HG03159 (cell line): ENCODE measurements around the gene FBXL20.
A peak's percentile ranks its signal among the peaks of the same experiment; 100 is the strongest.
"Not testable (repeated sequence)": the region's sequence is repeated elsewhere in the genome, so short reads cannot be mapped to it uniquely, and the experiment has no call there.

ENCODE experiments used
- ATAC-seq: cut with Tn5 transposase; IDR thresholded peaks from one replicate; pipeline ENCODE4 v1.9.1; 2021; ENCODE audit warnings: mild to moderate bottlenecking, moderate library complexity; ENCODE audit not compliant: unreplicated experiment

Gene FBXL20, protein sequence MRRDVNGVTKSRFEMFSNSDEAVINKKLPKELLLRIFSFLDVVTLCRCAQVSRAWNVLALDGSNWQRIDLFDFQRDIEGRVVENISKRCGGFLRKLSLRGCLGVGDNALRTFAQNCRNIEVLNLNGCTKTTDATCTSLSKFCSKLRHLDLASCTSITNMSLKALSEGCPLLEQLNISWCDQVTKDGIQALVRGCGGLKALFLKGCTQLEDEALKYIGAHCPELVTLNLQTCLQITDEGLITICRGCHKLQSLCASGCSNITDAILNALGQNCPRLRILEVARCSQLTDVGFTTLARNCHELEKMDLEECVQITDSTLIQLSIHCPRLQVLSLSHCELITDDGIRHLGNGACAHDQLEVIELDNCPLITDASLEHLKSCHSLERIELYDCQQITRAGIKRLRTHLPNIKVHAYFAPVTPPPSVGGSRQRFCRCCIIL

DNA sequence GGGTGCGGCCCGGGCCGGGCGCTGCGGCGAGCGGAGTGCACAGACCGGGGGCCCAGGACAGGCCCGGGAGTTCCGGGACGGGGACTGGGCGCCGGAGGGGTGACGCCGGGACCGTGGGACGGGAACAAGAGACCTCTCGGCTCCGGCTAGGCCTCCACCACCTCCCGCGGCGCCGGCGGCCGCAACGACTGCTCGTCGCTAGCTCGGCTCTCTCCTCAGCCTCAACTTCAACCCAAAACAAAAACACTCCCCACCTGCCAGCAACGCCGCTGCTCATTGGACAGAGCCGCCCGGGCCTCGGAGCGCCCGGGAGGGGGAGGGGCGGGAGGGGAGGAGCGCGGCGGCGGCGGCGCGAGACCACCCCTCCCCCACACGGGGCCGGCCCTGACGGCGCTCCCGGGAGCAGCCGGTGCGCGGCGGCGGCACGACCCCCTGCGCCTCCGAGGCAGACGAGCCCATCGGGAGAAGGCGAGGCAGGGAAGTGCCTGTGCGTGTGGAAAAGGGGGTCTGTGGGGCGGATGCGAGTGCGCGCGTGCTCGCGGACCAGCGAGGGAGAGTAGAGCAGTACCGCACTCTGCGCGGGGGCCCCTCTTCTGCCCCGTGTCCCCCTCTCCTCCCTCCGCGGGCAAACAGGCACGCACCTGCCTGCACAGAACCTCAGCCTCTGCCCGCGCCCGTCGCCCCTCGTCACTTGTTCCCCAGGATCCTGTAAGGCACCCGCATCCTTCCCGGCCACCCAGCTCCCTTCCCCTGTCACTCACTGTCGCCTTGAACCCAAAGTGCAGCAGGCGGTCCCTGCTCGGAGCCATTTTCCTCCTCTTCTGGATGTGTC is at the start of gene FBXL20:
Gene FBXL20 (minus strand): TSS at position 215 of the 832 bp plus-strand sequence. CDS start 224 bp downstream, outside the sequence.
- peak; percentile 73 for ATAC-seq

DNA sequence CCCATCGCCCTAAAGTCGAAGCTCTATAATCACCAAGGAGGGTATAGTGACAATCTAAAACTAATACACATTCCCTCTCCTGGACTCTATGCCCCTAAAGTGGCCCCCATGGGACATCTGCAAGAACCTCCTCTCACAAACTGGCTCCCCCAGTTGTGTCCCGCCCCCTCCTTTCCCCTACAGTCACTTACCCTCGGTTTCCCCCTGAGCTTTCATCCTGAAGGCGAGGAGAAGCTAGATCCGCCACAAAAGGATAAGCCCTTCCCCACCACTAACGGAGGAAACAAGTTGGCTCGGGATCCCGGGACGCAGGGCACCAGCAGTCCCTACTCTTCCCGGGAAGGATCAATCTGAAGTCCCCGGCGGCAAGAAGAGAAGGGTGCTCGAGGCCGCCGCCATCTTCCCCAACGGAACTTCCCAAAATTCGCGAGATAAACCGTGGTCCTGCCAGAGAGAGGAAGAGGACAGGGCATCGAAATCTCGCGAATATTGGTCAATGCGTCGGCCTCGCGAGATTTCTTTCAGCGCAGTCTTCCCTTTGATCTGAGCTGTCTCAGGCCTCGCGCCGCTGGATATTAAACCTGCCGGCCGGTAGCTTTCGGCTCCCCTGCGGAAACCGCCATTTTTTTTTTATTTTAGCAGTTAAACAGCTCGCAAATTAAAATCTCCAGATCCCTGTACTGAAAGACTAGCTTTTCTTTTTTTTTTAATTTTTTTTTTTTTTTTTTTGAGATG is 49.6 kb upstream of the FBXL20 start, which contains the start of gene MED1:
Gene MED1 (minus strand): TSS at position 417 of the 735 bp plus-strand sequence. CDS start 201 bp downstream, at position 216.
- ATAC-seq: peak; percentile 88

- no peak for ATAC-seq
Observed at GRCh38 chr17:39450051-39450450, 48.6 kb upstream of the FBXL20 start.

DNA sequence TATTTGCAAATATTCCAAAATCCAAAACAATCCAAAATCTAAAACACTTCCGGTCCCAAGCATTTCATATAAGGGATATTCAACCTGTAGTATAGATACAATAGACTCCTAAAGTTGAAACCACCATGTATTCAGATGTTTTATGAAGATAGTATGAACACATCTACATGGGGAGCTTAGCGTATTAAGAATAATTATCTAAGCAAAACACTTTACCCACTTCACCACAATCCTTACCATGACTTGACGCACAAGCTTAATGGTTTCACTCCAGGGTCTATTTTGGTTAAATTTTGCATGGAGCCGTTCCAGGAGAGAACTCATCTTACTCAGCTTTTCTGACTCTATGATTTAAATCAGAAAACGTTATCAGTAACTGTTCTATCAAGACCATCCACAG is 46.1 kb upstream of the FBXL20 start:
- ATAC-seq: no peak

- no peak for ATAC-seq
Observed at GRCh38 chr17:39443326-39443725, 41.9 kb upstream of the FBXL20 start.

- not testable (repeated sequence) for ATAC-seq
Observed at GRCh38 chr17:39439868-39440267, 38.4 kb upstream of the FBXL20 start.

- no peak for ATAC-seq
Observed at GRCh38 chr17:39429600-39429999, 28.2 kb upstream of the FBXL20 start.

DNA sequence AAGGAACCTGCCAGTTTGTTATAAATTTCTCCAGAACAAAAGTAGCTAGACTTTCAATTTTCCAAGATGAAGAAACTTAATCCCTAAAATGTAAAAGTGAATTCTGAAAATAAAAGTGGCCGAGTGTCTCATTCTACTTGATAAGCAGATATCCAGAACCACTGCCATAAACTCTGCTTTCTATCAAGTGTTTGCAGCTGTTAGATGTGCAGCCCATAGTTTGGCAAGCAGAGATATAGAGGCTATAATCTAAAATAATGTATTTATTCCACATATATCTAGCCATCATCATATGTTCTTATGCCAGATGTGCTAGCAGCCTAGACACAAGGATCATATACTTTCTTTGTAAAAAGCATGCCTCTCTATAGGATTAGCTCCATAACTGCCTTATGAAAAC is 14.7 kb upstream of the FBXL20 start:
- no peak for ATAC-seq

GRCh38 chr17:39410279-39410678 is 8.9 kb upstream of the FBXL20 start:
- no peak for ATAC-seq

GRCh38 chr17:39408360-39408759 is 6.9 kb upstream of the FBXL20 start:
- ATAC-seq: no peak

GRCh38 chr17:39406951-39407350 is 5.5 kb upstream of the FBXL20 start:
- ATAC-seq: no peak

GRCh38 chr17:39405436-39405835 is 4.0 kb upstream of the FBXL20 start:
- no peak for ATAC-seq

DNA sequence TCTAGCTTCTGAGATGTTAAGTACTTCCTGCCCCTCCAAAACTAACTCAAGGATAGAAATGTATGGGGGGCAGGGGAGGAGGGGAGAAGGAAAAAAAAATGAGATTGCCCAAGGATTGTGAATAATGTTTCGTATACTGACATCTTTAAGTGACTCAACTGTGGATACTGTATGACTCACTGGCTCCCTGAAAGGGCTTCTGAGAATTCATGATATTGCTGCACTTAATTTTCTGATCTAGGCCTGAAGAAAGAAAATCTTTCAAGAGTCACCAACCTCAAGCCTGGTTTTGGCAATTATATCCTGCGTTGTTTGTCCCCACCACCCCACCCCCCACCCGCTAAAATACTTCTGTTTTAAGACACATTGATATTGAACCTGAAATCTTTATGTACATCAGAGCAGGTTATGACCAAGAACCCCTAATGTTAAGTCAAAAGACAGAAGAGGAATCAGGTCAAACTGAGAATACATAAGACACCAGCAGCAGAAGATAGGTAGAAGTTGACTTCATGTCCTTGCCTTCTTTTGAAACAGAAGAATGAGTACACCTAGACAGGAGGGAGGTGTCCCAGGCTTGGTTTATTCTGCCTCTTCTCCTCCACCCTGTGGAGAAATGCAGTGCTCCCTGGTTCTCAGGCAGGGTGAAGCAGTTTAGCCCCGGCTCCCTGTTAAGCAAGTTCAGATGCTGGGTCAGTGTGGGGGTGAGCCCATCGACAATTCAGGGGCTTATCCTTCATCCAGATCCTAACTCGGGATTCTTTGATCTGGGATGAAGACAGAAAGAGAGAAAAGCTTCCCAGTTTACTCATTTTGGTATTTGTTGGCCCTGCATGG is 3.3 kb upstream of the FBXL20 start:
- no peak for ATAC-seq

DNA sequence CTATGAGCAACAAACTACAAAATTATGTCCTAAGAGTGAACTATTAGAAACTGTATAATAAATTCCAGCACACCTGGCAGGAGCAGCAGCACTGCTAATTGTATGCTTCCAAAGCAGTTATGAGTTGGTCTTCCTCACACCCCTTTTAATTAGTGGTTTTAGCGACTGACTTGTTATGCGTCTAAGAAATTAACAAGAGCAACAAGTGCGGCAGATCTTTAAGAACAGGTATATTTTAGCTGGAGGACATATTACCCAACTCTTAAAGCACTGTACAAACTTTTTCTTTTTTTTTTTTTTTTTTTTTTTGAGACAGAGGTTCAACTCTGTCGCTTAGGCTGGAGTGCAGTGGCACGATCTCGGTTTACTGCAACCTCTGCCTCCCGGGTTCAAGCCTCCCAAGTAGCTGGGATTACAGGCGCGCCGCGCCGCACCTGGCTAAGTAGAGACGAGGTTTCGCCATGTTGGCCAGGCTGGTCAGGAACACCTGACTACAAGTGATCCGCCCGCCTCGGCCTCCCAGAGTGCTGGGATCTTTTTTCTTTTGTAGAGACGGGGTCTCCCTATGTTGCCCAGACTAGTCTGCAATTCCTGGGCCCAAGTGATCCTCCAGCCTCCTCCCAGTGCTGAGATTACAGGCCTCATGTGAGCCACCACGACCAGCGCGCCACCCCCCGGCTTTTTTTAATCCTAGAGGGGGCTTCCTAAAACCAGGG is 1.6 kb upstream of the FBXL20 start:
- ATAC-seq: no peak

DNA sequence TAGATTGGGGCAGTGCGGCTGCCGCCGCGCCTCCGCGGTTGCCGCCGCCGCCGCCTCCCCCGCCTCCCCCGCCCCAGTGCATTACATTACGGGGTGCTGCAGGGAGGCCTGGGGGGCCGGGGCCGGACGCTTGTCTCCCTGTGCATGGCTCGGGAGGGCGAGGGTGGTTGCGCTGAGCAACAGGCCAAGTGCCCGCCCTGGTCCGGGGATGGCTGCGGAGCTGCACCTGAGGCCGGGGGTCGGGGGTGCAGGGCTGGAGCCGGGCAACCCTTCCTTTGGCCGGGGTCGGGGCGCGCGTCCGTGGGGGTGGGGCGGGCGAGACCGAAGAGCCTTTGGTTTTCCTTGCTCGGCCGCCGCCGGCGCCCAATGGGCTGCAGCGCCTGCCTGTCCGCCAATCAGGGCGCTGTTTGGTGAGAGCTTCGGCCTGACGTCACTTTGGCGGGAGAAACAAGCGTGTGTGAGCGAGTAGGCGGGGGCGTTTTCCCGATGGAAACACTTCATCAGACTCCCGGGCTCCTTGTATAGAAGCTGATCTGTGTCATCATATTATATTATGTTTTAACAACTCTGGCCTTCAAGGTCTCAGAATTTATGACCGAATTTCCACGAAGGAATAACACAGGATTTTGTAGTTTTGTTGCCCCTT is 941 bp upstream of the FBXL20 start:
- peak; percentile 62 for ATAC-seq

DNA sequence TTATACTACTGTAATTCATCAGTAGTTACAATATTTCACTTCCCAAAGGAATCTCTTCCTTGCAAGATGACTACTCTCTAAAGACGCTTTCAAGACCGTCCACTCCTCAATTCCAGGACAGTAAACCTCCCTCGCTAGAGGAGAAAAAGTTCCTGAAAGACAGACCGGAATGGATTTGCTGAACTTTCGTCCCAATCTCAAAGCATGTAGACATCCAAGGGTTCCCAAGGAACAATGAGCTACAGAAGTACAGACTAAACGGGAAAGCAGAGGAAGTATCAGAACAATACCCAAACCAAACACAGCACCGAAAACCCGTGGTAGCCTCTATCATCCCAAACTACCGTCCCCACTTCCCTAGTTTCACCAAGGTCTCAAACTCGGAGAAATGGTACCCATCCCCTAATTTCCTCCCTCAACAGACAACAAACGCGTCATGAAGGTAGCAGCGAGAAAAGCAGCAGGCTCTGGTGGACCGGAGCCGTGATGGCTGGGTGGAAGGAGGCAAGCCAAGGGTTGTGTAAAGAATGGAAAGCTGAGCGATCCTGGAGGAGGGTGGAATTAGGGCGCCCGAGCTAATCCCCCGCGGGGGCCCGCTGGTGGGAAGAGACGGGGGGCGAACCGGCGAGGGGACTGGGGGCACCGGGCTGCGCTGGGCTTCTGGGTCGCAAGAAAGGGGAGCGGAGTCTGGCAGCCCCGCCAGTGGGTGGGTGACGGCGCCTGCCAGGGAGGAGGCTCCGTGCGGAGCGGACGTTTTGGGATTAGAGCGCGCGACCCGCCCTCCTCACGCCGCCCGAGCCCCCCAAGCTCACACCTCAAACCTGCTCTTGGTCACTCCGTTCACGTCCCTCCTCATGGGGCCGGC is 647 bp downstream of the FBXL20 start:
- ATAC-seq: peak; percentile 13

GRCh38 chr17:39399791-39400190 is 1.6 kb downstream of the FBXL20 start:
- no peak for ATAC-seq

DNA sequence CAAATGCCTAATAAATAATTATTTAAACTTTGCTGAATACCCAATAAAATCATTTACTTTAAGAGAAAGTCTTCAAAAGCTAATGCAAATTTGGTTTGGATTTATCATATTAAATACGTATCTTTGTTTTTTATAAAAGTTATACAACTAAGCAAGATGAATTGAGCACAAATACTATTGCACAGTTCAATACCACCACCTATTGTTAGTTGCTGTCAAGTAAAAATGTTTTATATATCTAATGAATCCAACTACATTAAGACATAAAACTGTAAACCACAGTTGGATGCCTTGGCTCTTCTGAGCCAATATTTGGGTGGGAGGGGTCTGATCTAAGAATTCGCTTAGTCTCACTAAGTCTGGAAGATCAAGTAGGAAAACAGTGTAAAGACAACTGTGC is 7.7 kb downstream of the FBXL20 start:
- no peak for ATAC-seq
